Measurements from ENCODE around the gene LAMA5. TPM values are rescaled to one million over a fixed set of nuclear protein-coding genes. Genes with fewer than 3 reads are reported as not detected.

The LAMA5 gene
- total and polyA plus RNA-seq, 7 donors, result 1.8 to 409 (median 56.5) TPM

GRCh38 chr20:62361799-62362589 lies 5.1 kb downstream of the LAMA5 start:
- Histone ChIP-seq H3K4me3 (no peak overlapping the region), H3K9me3 (no peaks in the 10 kb centered on the region), H3K36me3 (peaks cover 0 to 15% (median 3%) of the 10 kb centered on the region in 4 donors), H3K4me1 (peaks cover 0 to 95% (median 87%) of the 10 kb centered on the region in 4 donors), H3K27ac (peak overlapping the region; percentile 95 to 99 (median 98)), H3K27me3 (no peaks in the 10 kb centered on the region)
- TF ChIP-seq, protein P1, sequence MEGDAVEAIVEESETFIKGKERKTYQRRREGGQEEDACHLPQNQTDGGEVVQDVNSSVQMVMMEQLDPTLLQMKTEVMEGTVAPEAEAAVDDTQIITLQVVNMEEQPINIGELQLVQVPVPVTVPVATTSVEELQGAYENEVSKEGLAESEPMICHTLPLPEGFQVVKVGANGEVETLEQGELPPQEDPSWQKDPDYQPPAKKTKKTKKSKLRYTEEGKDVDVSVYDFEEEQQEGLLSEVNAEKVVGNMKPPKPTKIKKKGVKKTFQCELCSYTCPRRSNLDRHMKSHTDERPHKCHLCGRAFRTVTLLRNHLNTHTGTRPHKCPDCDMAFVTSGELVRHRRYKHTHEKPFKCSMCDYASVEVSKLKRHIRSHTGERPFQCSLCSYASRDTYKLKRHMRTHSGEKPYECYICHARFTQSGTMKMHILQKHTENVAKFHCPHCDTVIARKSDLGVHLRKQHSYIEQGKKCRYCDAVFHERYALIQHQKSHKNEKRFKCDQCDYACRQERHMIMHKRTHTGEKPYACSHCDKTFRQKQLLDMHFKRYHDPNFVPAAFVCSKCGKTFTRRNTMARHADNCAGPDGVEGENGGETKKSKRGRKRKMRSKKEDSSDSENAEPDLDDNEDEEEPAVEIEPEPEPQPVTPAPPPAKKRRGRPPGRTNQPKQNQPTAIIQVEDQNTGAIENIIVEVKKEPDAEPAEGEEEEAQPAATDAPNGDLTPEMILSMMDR (IDR thresholded peaks at IDR 0.05), result no peak
- TF ChIP-seq POLR2AphosphoS5 (IDR thresholded peaks at IDR 0.05) (peak in 1 of 4 donors; percentile 19), POLR2A (IDR thresholded peaks at IDR 0.05) (no peak), EP300 (IDR thresholded peaks at IDR 0.05) (no peak)
- DNase-seq, result peak; percentile 69
- intact Hi-C loops (cut with DNase I), result no loop called here
- 73 to 88% methylated on average over 34 of the region's 34 CpGs for WGBS, 2 donors

DNA sequence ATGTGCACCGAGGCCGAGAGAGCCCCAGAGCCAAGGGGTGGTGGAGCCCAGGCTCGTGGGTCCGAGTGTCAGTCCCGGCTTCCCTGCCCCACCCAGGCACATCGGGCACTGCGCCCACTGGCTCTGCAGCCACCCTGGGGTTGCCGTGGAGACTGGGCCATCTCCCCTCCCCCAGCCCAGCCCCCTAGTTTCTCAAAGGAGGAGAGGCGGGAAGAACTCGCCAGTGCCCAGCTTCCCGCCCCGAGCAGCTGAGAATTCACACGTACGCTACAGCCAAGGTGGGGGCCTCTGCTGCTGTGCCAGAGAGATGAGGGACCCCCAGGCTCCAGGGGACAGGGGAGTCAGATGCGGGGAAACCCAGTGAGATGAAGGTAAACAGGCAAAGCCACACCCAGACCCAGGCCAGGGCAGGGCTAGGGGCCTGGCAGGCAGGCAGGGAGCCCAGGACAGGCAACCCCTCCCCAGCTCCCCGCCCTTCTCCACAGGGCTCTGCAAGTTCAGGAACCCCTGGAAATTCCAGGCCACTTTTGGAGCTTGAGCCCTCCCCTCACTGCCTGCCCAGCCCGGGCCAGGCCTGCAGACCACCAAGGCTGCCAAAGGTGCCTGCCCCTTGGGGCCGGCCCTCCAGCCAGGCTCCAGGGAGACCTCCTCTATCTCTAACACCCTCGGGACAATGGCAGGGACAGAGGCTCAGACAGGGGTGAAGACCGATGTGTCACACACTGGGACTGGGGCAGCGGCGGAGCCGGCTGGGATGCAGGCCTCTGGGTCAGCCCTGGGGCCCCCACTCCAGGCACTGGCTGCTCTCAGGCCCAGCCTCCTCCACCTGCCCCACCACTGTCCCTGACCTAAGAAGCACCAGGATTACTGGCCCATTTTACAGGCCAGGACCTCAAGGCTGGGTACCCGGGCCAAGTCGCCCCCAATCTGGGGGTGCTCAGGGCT lies 6.0 kb downstream of the LAMA5 start:
- peaks cover 0 to 15% (median 3%) of the 10 kb centered on the region in 4 donors for H3K36me3 ChIP-seq
- H3K27ac ChIP-seq, result peak overlapping the region; percentile 95 to 99 (median 98)
- H3K9me3 ChIP-seq, result no peaks in the 10 kb centered on the region
- intact Hi-C loops (cut with DNase I), result no loop called here
- peak; percentile 71 for DNase-seq
- H3K4me3 ChIP-seq, result no peak overlapping the region
- no peak for TF ChIP-seq EP300 (IDR thresholded peaks at IDR 0.05)
- H3K27me3 ChIP-seq, result no peaks in the 10 kb centered on the region
- 42 to 67% methylated on average over 25 of the region's 25 CpGs for WGBS, 2 donors
- peaks cover 0 to 97% (median 93%) of the 10 kb centered on the region in 4 donors for H3K4me1 ChIP-seq

DNA sequence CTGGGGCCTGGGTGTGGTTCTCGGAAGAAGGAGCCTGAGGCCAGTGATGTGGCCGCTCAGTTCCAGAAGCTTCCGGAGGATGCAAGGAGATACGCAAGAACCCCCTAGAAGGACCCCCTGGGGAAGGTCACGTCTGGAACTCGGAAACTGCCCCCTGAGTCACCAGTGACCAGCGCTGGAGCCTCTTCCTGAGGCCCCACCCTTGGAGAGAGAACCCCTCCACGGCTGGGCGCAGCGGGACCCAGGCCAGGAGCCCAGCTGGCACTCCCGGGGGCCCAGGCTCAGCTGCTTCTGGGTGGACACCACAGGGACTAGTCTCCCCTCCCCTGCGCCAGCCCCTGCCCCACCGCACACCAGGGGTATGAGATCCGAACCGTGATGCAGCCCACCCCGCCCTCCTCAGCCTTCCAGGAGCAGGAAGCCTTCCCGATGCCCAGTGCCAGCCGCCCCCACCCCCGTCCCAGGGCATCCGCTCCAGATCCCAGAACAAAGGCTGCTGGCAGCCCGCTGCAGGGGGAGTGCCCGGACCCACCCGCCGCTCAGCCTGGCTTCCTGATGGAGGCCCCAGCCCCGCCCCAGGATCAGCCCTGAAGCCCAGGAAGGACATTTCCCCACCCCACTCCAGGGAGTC lies 7.5 kb downstream of the LAMA5 start:
- Histone ChIP-seq H3K9me3 (no peaks in the 10 kb centered on the region), H3K36me3 (peaks cover 0 to 15% (median 3%) of the 10 kb centered on the region in 4 donors), H3K4me1 (peaks cover 0 to 97% (median 97%) of the 10 kb centered on the region in 4 donors), H3K27ac (peak overlapping the region; percentile 90 to 99 (median 94)), H3K4me3 (no peak overlapping the region), H3K27me3 (no peaks in the 10 kb centered on the region)
- TF ChIP-seq POLR2A (IDR thresholded peaks at IDR 0.05), result no peak
- peak; percentile 28 to 41 (median 31) for TF ChIP-seq POLR2AphosphoS5 (IDR thresholded peaks at IDR 0.05)
- peak; percentile 75 for DNase-seq
- 39 to 70% methylated on average over 25 of the region's 25 CpGs for WGBS, 2 donors
- intact Hi-C loops (cut with DNase I), result no loop called here

DNA sequence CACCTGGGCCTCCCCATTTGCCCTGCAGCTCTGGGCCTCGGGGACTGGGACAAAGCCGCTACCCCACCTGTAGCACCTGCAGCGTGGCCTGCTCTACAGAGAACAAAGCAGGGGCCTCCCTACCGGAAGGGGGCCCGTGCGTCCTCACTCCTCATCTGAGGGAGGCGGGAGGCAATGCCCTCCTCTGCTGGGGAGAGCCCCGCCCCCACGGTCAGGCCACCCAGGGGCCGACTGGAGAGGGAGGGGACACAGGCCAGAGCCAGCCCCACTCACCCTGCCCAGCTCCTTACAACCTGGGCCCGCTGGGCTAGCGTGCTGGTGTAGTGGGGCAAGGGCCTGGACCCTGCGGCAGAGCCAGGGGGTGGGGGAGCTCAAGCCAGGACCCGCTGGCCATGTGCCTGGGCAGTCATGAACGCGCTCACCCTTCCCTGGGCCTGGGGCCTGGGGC lies 8.0 kb downstream of the LAMA5 start:
- H3K4me3 ChIP-seq, result no peak overlapping the region

More for the DNA sequence above, 8.0 kb downstream of the LAMA5 start:
- TF ChIP-seq POLR2A (IDR thresholded peaks at IDR 0.05), result no peak
- TF ChIP-seq, protein P1 (IDR thresholded peaks at IDR 0.05), result no peak
- no peak for TF ChIP-seq EP300 (IDR thresholded peaks at IDR 0.05)
- no peak for TF ChIP-seq POLR2AphosphoS5 (IDR thresholded peaks at IDR 0.05)
- intact Hi-C loops (cut with DNase I), result no loop called here
- Histone ChIP-seq H3K36me3 (peaks cover 0 to 15% (median 3%) of the 10 kb centered on the region in 4 donors), H3K27ac (peak overlapping the region; percentile 90 to 99 (median 94)), H3K27me3 (no peaks in the 10 kb centered on the region), H3K4me1 (peaks cover 0 to 97% (median 97%) of the 10 kb centered on the region in 4 donors), H3K9me3 (no peaks in the 10 kb centered on the region)
- DNase-seq, result no peak
- 78 to 79% methylated on average over 16 of the region's 16 CpGs for WGBS, 2 donors

All from sigmoid colon (tissue), 7 donors.